Renal cortex interstitium (tissue), 11 donors: Measurements from ENCODE around the gene SQOR. TPM values are rescaled to one million over a fixed set of nuclear protein-coding genes. Genes with fewer than 3 reads are reported as not detected.

Experiments
- DNase-seq, 11 donors: peaks; one replicate each; pipeline ENCODE4 v3.0.0-alpha.2; 2013; ENCODE audit warnings: low read depth in 9 of 11, low spot score in 4 of 11; ENCODE audit errors: extremely low read depth in 1 of 11
- polyA plus RNA-seq, 3 donors: library from polyadenylated mRNA; unstranded; fragments of 120-200 nt; gene quantifications; one replicate each; pipeline ENCODE4 v1.2.1, GENCODE V29; 2013; ENCODE audit not compliant: insufficient read length in 3 of 3

The SQOR gene
- polyA plus RNA-seq, 3 donors: 22.0 to 23.0 (median 22.1) TPM

GRCh38 chr15:45731343-45731742, 96.5 kb downstream of the SQOR start:
- DNase-seq: no peak

GRCh38 chr15:45732662-45733061, 97.8 kb downstream of the SQOR start:
- DNase-seq: no peak

- DNase-seq: no peak
Measured at GRCh38 chr15:45734260-45734711, 99.5 kb downstream of the SQOR start.

Other genes starting within 250 kb of the SQOR start
- 1 to 10 TPM; 7.8 to 9.6 (median 8.7) TPM for gene SLC30A4, start 112.3 kb upstream of the SQOR start, polyA plus RNA-seq
- gene BLOC1S6, start 47.6 kb upstream of the SQOR start, polyA plus RNA-seq: 10 to 100 TPM; 44.5 to 54.5 (median 51.5) TPM